Stimulated activated CD8-positive, alpha-beta memory T cell treated with anti-CD3 and anti-CD28 coated beads, Interleukin-7, amount 100 ng/mL, for 4 hours (primary cell): ENCODE measurements around the gene JAZF1.
"Not testable (repeated sequence)": the region's sequence is repeated elsewhere in the genome, so short reads cannot be mapped to it uniquely, and the experiment has no call there.

ENCODE experiments used
- DNase-seq, 2 donors: peaks; one replicate each; pipeline ENCODE4 v3.0.0-alpha.2; 2020; ENCODE audit warnings: low read depth in 2 of 2

JAZF1 gene

GRCh38 chr7:27873981-27874957, 306.3 kb downstream of the JAZF1 start:
- DNase-seq: no peak

- no peak for DNase-seq
Observed at GRCh38 chr7:27872356-27873275, 308.0 kb downstream of the JAZF1 start.

DNA sequence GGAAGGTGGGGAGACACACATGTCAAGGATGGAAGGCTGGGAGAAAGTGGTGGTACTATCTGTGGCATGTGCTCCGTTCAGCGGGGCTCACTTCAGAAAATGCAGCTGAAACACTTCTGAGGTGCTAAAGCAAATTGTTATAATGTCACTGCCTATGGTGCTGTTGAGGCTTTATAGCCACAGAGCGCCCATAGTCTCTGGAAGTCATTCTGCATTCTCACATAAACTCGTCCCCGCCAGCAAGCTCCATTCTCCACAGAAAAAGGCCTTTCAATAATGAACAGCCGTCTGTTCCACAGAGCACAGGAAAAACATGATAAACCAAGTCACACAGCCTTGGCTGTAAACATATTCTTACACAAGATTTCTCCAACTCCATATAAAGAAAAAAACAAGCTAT, 308.7 kb downstream of the JAZF1 start:
- DNase-seq: no peak

DNA sequence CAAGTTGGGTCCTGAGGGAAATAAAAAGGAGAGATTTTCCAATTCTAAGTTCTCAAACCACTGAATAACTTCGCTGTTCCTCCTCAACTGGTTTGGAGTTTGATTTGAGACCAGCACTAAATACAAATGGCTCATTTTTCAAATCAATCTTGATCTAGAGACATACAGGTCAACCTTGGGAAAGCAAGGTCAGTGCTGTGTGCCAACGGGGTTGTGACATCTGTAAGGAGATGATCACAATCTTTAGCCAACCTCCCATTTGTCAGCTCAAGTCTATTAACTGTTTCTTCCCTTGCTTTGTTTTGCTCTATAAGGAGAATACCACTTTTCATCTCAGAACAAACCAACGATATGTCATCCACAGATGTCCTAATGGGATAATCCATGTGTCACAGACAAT, 309.5 kb downstream of the JAZF1 start:
- no peak for DNase-seq

DNA sequence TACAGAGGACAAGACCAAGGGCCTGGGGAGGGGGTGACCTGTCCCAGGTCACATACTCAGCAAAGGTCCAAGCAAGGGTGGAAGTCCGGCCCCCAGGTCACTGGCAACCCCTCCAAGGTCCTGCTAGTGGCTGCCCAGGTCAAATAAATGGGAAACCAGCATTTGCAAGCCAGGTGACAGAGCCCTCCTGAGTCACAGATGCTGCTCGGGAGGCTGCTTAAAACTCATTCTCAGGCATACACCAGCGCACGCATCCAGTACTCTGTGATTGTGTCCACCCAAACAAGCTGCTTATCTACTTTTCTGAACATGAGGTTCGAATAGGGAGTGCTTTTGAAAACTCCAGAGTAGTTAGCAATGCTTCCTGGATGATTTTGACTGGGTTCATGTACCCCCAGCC, 310.0 kb downstream of the JAZF1 start:
- no peak for DNase-seq

DNA sequence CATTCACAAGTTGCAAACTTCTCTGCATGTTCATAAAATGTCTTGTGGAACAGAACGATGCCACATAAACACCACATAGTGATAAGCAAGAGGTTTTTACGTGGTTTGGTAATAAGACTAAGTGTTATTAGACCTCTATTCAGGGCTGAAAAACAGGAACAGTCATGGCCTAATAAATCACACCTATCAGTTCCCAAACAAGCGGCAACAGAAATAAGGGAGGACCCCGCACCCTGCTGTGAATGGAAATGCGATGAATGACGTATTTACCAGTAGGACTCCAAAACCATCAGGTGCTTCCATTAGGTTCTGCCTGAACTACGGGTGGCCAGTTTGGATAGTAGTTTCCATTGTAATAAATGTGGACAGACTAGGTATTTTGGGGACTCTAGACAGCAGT, 311.5 kb downstream of the JAZF1 start:
- no peak for DNase-seq

DNA sequence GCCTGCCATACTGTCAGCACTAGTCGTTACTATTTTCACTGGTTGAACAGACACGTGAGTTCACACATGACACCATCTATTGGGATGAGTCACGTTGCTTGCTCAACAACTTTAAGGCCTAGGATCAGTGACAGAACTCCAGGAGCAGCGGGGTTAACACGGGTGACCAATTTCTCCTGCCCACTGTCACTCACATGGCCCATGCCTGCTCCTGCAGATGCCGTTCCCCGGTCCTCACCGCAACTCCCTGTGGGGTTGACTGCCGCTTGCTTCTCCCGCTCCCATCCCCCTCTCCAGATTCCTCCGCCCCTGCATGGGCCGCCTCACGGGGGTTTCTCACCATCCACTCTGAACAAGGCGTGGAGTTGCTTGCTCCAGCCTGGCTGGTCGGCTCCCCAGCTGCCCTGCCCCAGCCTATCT, 312.5 kb downstream of the JAZF1 start:
- no peak for DNase-seq

GRCh38 chr7:27866828-27867672, 313.5 kb downstream of the JAZF1 start:
- DNase-seq: no peak

- no peak for DNase-seq
Observed at GRCh38 chr7:27866256-27866655, 314.3 kb downstream of the JAZF1 start.

- no peak for DNase-seq
Observed at GRCh38 chr7:27863880-27864279, 316.7 kb downstream of the JAZF1 start.

GRCh38 chr7:27861747-27862146, 318.8 kb downstream of the JAZF1 start:
- DNase-seq: no peak

GRCh38 chr7:27860800-27861199, 319.8 kb downstream of the JAZF1 start:
- DNase-seq: no peak

DNA sequence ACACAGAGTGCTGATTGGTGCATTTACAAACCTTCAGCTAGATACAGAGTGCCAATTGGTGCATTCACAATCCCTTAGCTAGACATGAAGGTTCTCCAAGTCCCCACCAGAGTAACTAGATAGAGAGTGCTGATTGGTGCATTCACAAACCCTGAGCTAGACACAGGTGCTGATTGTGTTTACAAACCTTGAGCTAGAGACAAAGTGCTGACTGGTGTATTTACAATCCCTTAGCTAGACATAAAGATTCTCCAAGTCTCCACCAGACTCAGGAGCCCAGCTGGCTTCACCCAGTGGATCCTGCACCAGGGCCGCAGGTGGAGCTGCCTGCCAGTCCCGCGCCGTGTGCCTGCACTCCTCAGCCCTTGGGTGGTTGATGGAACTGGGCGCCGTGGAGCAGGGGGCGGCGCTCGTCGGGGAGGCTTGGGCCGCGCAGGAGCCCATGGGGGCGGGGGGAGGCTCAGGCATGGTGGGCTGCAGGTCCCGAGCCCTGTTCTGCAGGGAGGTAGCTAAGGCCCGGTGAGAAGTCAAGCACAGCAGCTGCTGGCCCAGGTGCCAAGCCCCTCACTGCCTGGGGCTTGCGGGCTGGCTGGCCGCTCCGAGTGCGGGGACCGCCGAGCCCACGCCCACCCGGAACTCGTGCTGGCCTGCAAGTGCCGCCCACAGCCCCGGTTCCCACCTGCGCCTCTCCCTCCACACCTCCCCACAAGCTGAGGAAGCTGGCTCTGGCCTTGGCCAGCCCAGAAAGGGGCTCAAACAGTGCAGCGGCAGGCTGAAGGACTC, 323.7 kb downstream of the JAZF1 start:
- not testable (repeated sequence) for DNase-seq

GRCh38 chr7:27850531-27850930, 330.1 kb downstream of the JAZF1 start:
- DNase-seq: no peak

DNA sequence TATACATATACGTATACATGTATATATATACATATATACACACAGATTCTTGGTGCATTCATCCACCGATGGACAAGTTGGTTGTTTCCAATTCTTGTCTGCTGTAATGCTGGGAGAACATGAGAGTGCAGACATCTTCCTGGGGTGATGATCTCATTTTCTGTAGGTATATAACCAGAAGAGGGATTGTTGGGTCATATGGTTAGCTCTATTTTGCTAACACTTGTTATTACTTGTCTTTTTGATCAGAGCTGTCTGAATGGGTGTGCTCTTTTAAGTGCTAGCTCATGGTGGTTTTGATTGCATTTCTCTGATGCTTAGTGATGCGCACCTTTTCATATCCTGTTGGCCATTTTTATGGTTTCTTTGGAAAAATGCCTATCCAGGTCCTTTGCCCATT, 334.2 kb downstream of the JAZF1 start:
- DNase-seq: no peak

DNA sequence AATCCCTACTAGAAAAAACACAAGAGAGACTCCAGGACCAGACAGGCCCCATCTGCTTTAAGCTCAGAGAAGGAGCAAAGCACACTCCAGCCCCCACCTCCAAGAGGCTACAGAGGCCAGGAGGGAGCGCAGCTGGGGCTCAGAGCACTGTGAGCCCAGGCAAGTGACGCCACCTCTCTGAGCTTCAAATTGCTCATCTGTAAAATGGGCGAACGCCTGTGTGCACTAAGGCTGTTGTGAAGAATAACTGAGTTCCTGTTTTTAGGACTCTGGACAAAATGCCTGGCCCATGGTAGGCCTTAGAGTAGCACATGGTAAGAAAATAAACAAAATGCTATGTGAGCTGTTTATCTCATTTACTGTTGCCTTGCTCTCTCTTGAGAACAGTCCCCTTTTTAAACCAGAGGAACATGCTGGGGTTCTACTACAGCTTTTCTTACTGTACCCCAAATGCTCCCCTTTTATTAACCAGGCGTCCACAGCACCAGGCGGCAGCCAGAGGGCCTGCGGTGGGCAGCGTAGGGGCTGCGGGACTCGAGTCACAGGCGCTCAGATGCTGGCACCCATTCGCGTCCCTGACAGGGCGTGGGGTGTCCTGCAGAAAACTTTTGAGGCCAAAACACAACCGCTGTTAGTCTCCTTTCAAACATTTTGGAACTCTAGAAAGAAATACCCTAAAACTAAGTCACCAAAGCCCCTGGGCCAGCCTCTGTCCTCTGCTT, 336.9 kb downstream of the JAZF1 start:
- no peak for DNase-seq

DNA sequence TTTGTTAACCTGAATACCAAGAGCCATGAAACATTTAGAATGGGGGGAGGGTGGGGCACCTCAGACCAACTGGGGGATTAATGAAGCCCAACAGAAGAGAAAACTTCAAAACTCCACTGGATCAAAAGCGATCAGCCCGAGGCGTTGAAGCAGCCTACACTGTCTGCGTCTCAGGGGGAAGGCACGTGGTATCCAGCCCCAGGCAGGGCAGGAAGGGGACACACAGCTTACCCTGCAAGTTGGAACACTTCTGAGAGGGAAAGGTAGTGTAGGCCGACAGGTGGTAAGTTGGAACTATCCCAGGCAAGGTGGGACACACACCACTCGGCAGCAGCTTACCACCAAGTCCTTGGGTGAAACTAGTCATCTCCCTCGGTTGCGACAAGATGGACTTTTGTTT, 337.7 kb downstream of the JAZF1 start:
- DNase-seq: no peak

- no peak for DNase-seq
Observed at GRCh38 chr7:27842094-27842692, 338.4 kb downstream of the JAZF1 start.

DNA sequence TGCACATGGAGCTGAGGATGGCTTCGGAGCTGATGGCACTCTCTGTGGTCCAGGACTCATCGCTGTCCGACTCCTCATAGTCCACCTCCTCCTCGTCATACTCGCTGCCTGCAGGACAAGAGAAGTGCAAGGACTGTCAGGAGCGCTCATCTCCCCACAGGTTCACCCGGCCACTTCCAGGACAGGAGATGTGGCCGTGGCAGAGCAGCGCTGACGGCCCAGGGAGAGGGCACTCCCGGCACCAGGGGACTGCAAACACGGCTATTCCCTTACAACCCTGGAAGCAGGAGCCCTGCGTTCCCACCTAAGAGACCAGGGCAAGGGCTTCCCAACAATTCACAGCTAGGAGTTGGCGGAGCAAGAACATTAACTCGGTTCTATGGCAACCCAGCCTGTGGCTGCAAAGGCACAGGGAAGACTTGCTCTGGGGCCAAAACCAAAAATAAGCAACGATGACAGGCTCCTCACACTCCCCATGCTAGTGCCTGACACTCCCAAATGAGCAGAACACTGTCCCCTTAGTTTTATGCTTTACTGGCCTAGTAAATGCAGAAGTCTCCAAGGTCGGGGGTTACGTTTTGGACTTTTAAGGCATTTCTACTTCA, 339.7 kb downstream of the JAZF1 start:
- no peak for DNase-seq
